Activated T-helper 17 cell treated with anti-CD3 and anti-CD28 coated beads, Interleukin-2, amount 50 U/mL, for 72 hours (primary cell): ENCODE results near the gene ZBTB6. TPM values are rescaled to one million over a fixed set of nuclear protein-coding genes. Genes with fewer than 3 reads are reported as not detected.
"Not testable (repeated sequence)": the region's sequence is repeated elsewhere in the genome, so short reads cannot be mapped to it uniquely, and the experiment has no call there.

Source experiments
- ATAC-seq: fragments of 150-1000 bp; cut with Tn5 transposase; replicated peaks from 2 replicates; pipeline ENCODE4 v1.10.0; 2021; ENCODE audit warnings: mild to moderate bottlenecking, moderate library complexity
- H3K27ac Mint-ChIP-seq: one replicate; pipeline ENCODE4 v1.8.0; 2022; ENCODE audit warnings: mixed read lengths
- H3K27me3 Mint-ChIP-seq: one replicate; pipeline ENCODE4 v1.8.0; 2022; ENCODE audit warnings: mixed read lengths
- H3K36me3 Mint-ChIP-seq: one replicate; pipeline ENCODE4 v1.8.0; 2022; ENCODE audit warnings: low read depth, mild to moderate bottlenecking, mixed read lengths
- H3K4me1 Mint-ChIP-seq: one replicate; pipeline ENCODE4 v1.8.0; 2022; ENCODE audit warnings: mixed read lengths
- H3K4me3 Mint-ChIP-seq: one replicate; pipeline ENCODE4 v1.8.0; 2022; ENCODE audit warnings: mild to moderate bottlenecking, mixed read lengths
- H3K9me3 Mint-ChIP-seq: one replicate; pipeline ENCODE4 v1.8.0; 2022; ENCODE audit warnings: mixed read lengths
- total RNA-seq, 2 donors: library from RNA; stranded (reverse); gene quantifications; one replicate each; pipeline ENCODE4 v1.2.3, GENCODE V29; 2022

Gene ZBTB6
- total RNA-seq, 2 donors from 2014 or later: 10.2 to 14.8 TPM

DNA sequence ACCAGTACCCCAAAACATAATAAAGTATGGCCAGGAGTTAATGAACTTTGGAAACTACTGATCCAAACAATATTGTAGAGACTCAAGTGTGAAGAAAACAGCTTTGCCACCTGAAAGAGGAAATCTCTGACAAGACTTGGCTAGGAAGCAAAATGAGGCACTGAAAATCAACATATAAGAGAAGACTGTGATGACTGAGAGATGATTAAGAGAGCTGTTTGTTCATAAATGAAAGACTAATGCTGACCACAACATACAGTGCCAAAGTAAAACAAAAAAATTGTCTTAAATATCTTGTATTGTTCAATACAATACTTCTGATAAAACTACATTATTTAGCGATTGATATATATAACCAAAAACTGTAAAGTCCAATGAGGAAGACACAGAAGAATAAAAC is 15.2 kb downstream of the ZBTB6 start:
- peak; percentile 73 for ATAC-seq
- Mint-ChIP-seq H3K27ac (peak overlapping the region; percentile 74), H3K36me3 (peaks cover 66% of the 10 kb centered on the region), H3K9me3 (no peaks in the 10 kb centered on the region), H3K4me3 (peak overlapping the region; percentile 51), H3K27me3 (no peaks in the 10 kb centered on the region), H3K4me1 (peaks cover 11% of the 10 kb centered on the region)

DNA sequence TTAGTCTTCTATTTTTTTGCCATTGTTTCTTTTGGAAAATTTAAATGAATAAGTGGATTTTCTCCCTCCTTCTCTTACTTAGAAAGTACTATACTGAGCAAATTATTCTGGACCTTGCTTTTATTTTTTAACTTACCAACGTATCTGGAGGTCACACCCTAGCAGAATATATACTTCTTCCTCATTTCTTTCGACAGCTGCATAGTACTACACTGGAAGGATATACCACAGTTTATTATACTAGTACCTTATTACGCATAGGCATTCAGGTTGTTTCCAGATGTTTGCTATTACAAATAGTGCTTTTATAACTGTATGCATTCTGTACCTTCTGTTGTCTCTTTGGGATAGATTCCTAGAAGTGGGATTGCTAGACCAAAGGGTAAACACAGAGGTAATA is 24.6 kb downstream of the ZBTB6 start:
- Mint-ChIP-seq H3K4me1 (no peaks in the 10 kb centered on the region), H3K9me3 (no peaks in the 10 kb centered on the region), H3K27me3 (no peaks in the 10 kb centered on the region), H3K27ac (no peak overlapping the region), H3K4me3 (no peak overlapping the region), H3K36me3 (peaks cover 85% of the 10 kb centered on the region)
- no peak for ATAC-seq

DNA sequence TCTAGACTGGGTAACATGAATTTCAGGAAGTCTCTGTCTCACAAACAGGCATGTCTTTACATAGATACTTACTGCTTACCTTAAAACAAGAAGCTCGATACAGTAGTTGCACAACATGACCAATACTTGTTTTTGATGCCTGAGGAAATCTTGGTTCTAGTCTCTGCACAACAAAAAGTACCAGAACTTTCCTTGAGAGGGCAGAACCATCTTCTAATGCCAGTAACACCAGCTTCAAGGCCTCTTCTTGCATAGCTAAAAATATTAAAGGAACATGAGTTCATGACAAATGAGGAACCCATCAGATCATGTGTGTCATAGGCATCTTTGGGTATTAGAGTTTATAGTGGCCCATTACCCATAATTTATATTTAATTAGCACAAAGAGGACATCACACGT is 30.0 kb downstream of the ZBTB6 start:
- no peaks in the 10 kb centered on the region for H3K27me3 Mint-ChIP-seq
- H3K9me3 Mint-ChIP-seq: no peaks in the 10 kb centered on the region
- no peaks in the 10 kb centered on the region for H3K4me1 Mint-ChIP-seq
- no peak for ATAC-seq
- no peak overlapping the region for H3K4me3 Mint-ChIP-seq
- H3K36me3 Mint-ChIP-seq: peaks cover 85% of the 10 kb centered on the region
- peak overlapping the region; percentile 73 for H3K27ac Mint-ChIP-seq

DNA sequence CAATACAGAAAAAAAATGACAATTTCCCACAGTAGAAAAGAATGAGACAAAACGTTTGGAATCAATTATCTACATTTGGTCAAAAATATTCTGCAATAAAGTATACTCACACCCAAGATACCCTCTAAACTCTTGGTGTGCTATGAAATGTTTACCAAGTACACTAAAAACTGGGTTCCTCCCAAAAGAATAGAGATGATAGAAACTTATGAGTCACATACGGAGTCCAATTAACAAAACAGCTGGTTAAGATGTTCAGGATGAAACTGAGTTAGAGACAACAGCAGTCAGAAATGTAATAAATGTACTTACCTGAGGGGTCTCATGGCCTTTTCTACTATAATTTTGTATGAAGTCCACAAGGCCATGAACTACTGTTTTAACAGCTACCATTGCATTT is 33.7 kb downstream of the ZBTB6 start:
- no peaks in the 10 kb centered on the region for H3K4me1 Mint-ChIP-seq
- H3K27me3 Mint-ChIP-seq: no peaks in the 10 kb centered on the region
- peaks cover 96% of the 10 kb centered on the region for H3K36me3 Mint-ChIP-seq
- no peak overlapping the region for H3K27ac Mint-ChIP-seq
- no peak overlapping the region for H3K4me3 Mint-ChIP-seq
- no peak for ATAC-seq
- no peaks in the 10 kb centered on the region for H3K9me3 Mint-ChIP-seq

DNA sequence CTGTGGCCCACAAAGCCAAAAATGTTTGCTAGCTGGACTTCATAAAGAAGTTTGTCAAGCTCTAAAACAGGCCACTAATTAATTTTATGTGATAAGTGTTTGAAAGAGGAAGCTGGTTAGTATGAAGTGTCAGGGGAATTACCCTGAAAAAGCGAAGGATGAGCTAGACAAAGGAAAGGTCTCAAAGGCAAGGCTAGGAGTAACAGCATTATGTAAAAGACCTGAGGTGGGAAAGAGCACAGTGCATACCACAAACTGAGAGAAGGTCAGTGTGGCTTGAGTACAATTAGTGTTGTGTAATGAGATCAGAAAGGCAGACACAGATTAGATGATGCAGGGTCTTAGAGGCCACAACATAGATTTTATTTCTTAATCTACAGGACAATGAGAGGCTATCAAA is 37.6 kb downstream of the ZBTB6 start:
- no peak for ATAC-seq
- Mint-ChIP-seq H3K27me3 (no peaks in the 10 kb centered on the region), H3K9me3 (no peaks in the 10 kb centered on the region), H3K27ac (peak overlapping the region; percentile 55), H3K4me3 (no peak overlapping the region), H3K36me3 (peaks cover 100% of the 10 kb centered on the region), H3K4me1 (no peaks in the 10 kb centered on the region)

DNA sequence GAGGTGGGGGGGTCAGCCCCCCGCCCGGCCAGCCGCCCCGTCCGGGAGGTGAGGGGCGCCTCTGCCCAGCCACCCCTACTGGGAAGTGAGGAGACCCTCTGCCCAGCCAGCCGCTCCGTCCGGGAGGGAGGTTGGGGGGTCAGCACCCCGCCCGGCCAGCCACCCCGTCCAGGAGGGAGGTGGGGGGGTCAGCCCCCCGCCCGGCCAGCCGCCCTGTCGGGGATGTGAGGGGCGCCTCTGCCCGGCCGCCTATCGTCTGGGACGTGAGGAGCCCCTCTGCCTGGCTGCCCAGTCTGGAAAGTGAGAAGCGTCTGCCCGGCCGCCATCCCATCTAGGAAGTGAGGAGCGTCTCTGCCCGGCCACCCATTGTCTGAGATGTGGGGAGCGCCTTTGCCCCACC is 45.8 kb downstream of the ZBTB6 start:
- H3K36me3 Mint-ChIP-seq: peaks cover 74% of the 10 kb centered on the region
- H3K9me3 Mint-ChIP-seq, H3K27me3 Mint-ChIP-seq, ATAC-seq, H3K27ac Mint-ChIP-seq, H3K4me3 Mint-ChIP-seq, H3K4me1 Mint-ChIP-seq: not testable (repeated sequence)

DNA sequence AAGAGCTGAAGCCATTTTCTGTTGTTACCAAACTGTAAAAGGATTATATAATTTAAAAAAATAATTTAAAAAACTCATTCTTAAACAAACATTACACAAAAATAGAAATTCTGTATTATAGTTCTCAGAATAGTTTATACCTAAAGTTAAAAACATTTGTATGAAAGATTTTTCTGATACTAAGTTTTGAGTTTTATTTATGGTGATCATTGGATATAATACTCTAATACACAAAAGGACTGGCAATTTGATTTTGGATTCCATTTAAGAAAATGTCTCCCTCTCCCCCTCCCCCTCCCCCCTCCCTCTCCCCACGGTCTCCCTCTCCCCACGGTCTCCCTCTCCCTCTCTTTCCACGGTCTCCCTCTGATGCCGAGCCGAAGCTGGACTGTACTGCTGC is 47.0 kb downstream of the ZBTB6 start:
- H3K27me3 Mint-ChIP-seq: no peaks in the 10 kb centered on the region
- no peaks in the 10 kb centered on the region for H3K9me3 Mint-ChIP-seq
- H3K4me3 Mint-ChIP-seq: no peak overlapping the region
- no peak overlapping the region for H3K27ac Mint-ChIP-seq
- no peaks in the 10 kb centered on the region for H3K4me1 Mint-ChIP-seq
- ATAC-seq: no peak
- H3K36me3 Mint-ChIP-seq: peaks cover 71% of the 10 kb centered on the region

DNA sequence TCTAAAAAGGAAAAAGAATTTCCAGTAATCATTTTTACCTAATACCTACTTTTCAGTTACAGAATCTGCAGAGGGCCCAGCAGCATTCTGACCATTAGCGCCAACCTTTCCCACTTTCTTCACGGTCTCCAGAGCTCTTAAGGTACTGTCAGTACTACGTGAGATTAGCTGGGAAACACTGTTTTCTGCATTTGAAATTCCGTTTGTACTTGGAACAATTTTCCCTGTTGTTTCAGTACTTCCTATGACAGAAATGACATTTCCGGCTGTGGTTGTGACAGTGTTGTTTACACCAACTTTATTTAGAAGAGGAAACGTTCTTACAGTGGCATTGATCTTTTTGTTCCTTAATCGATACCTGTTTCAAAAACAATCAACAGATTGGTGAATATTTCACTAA is 47.8 kb downstream of the ZBTB6 start:
- no peak overlapping the region for H3K4me3 Mint-ChIP-seq
- ATAC-seq: no peak
- peaks cover 68% of the 10 kb centered on the region for H3K36me3 Mint-ChIP-seq

DNA sequence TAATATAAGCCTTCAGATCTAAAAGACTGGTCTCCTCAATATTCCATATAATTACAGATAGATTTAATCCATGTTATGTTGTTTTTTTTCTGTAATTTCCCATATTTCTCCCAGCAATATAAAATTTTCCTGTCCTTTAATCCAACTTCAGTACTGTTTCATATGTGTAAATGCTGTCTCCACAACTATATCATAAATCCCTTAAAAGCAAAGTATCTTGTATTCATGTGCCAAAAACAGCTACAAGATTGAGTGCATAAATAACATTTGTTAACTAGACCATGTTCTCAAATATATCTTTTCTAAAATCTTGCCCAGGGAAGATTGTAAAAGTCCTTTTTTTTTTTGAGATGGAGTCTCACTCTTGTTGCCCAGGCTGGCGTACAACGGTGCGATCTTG is 49.7 kb downstream of the ZBTB6 start:
- Mint-ChIP-seq H3K27ac (peak overlapping the region; percentile 32), H3K9me3 (no peaks in the 10 kb centered on the region), H3K27me3 (no peaks in the 10 kb centered on the region), H3K4me1 (no peaks in the 10 kb centered on the region), H3K4me3 (no peak overlapping the region), H3K36me3 (peaks cover 71% of the 10 kb centered on the region)
- no peak for ATAC-seq

More for the DNA sequence above, 47.8 kb downstream of the ZBTB6 start:
- H3K27ac Mint-ChIP-seq: no peak overlapping the region
- H3K27me3 Mint-ChIP-seq: no peaks in the 10 kb centered on the region
- no peaks in the 10 kb centered on the region for H3K4me1 Mint-ChIP-seq
- no peaks in the 10 kb centered on the region for H3K9me3 Mint-ChIP-seq

DNA sequence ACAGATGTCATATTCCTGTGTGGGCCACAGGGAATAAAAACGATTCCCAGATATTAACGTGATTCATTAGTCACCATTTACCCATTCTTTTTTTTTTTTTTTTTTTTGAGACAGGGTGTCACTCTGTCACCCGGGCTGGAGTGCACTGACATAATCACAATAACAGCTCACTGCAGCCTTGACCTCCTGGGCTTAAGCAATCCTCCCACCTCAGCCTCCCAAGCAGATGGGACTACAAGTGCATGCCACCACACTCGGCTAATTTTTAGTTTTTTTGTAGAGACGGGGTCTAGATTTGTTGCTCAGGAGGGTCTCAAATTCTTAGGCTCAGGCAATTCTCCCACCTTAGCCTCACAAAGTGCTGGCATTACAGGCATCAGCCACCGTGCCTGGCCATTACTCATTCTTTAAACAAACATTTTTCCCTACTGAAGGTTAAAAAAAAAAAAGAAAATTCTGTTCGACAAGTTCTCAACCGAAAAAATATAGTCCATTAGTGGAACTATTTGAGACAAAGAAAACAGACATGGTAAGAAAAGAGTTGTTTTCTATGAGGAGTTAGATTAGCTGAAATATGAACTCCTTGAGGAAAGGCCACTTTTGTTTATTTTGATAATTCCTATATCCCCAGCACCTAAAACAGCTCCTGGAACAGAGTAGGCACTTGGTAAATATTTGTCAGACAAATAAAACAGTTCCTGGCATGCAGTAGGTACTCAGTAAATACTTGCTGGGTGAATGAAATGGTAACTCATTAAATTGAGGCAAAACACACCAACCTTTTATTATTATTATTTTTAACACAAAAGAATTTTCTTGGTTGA is 52.6 kb downstream of the ZBTB6 start:
- Mint-ChIP-seq H3K27ac (no peak overlapping the region), H3K4me1 (no peaks in the 10 kb centered on the region)

More for the DNA sequence above, 52.6 kb downstream of the ZBTB6 start:
- Mint-ChIP-seq H3K4me3 (no peak overlapping the region), H3K36me3 (peaks cover 94% of the 10 kb centered on the region), H3K9me3 (no peaks in the 10 kb centered on the region), H3K27me3 (no peaks in the 10 kb centered on the region)
- no peak for ATAC-seq

Other genes starting within 250 kb of the ZBTB6 start
- not detected for gene OR1L3, start 238.2 kb downstream of the ZBTB6 start, total RNA-seq
- not detected for gene OR1L4, start 189.3 kb downstream of the ZBTB6 start, total RNA-seq
- not detected for gene OR1L6, start 171.0 kb downstream of the ZBTB6 start, total RNA-seq
- gene OR5C1, start 124.4 kb downstream of the ZBTB6 start, total RNA-seq: not detected
- gene OR1K1, start 113.2 kb downstream of the ZBTB6 start, total RNA-seq: not detected
- gene PDCL, start 84.7 kb downstream of the ZBTB6 start, total RNA-seq: 10 to 100 TPM; 15.4 to 24.0 TPM
- 10 to 100 TPM; 41.2 to 46.5 TPM for gene RC3H2, start 8.0 kb downstream of the ZBTB6 start, total RNA-seq
- gene ZBTB26, start 18.2 kb upstream of the ZBTB6 start, total RNA-seq: 10 to 100 TPM in 1 of 2 donors, 1 to 10 TPM in 1; 6.0 to 11.3 TPM
- gene RABGAP1, start 27.7 kb upstream of the ZBTB6 start, total RNA-seq: 10 to 100 TPM; 35.5 to 42.4 TPM
- gene GPR21, start 120.3 kb upstream of the ZBTB6 start, total RNA-seq: 1 to 10 TPM in 1 of 2 donors, under 1 TPM in 1; 0.95 to 1.5 TPM